ENCODE results near the gene MYOM1.

MYOM1 gene

GRCh38 chr18:3084206-3084605 is 135.6 kb downstream of the MYOM1 start:
- no peaks in the 10 kb centered on the region for H3K4me1 ChIP-seq (ENCODE audit: low read length)
- H3K4me2 ChIP-seq (ENCODE audit: low read length): no peak overlapping the region
- no peaks in the 10 kb centered on the region for H3K36me3 ChIP-seq (replicated peaks; ENCODE audit: low read depth, low read length)
- H3K27ac ChIP-seq (ENCODE audit: low read length): no peak overlapping the region
- no peak overlapping the region for H3K4me3 ChIP-seq (ENCODE audit: low read length)
- H2AFZ ChIP-seq (ENCODE audit: low read depth, low read length): no peak overlapping the region
- no peak for TF ChIP-seq EZH2phosphoT487 (IDR thresholded peaks at IDR 0.05; ENCODE audit: low read depth)
- no peak for TF ChIP-seq CTCF (IDR thresholded peaks at IDR 0.05; ENCODE audit: low read depth, low read length)
- H3K79me2 ChIP-seq (ENCODE audit: low read length): no peaks in the 10 kb centered on the region
- no peaks in the 10 kb centered on the region for H3K9me3 ChIP-seq (ENCODE audit: insufficient read depth, low read length)
- no peaks in the 10 kb centered on the region for H4K20me1 ChIP-seq (ENCODE audit: insufficient read depth, low read length)
- H3K9ac ChIP-seq (ENCODE audit: low read length): no peak overlapping the region
- H3K27me3 ChIP-seq (ENCODE audit: low read depth, low read length): no peaks in the 10 kb centered on the region

DNA sequence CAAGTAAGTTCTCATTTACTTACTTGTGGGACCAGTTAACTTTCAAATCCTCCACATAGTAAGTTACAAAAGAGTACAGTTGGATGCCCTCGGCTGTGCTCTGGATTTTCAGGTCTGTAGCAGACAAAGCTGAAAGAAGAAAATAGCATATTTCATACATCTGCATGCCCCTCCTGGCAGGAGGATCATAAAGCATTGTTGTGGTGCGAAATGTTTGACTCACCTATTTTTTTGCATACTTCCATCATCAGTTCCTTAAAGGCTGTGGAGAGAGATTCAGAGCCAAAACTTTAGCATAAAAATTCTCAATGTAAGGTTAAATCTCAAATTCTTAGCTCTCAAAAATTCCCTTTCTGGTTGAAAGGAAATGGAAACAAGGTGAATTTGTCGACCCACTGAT is 136.0 kb downstream of the MYOM1 start:
- Histone ChIP-seq H3K4me3 (ENCODE audit: low read length) (no peak overlapping the region), H3K79me2 (ENCODE audit: low read length) (no peaks in the 10 kb centered on the region), H3K4me1 (ENCODE audit: low read length) (no peaks in the 10 kb centered on the region), H2AFZ (ENCODE audit: low read depth, low read length) (no peak overlapping the region), H3K9me3 (ENCODE audit: insufficient read depth, low read length) (no peaks in the 10 kb centered on the region), H4K20me1 (ENCODE audit: insufficient read depth, low read length) (no peaks in the 10 kb centered on the region), H3K4me2 (ENCODE audit: low read length) (no peak overlapping the region), H3K27ac (ENCODE audit: low read length) (no peak overlapping the region), H3K36me3 (replicated peaks; ENCODE audit: low read depth, low read length) (no peaks in the 10 kb centered on the region), H3K27me3 (ENCODE audit: low read depth, low read length) (no peaks in the 10 kb centered on the region), H3K9ac (ENCODE audit: low read length) (no peak overlapping the region)
- TF ChIP-seq CTCF (IDR thresholded peaks at IDR 0.05; ENCODE audit: low read depth, low read length) (no peak), EZH2phosphoT487 (IDR thresholded peaks at IDR 0.05; ENCODE audit: low read depth) (no peak)

- H3K79me2 ChIP-seq (ENCODE audit: low read length): no peaks in the 10 kb centered on the region
- H3K27me3 ChIP-seq (ENCODE audit: low read depth, low read length): no peaks in the 10 kb centered on the region
- no peak overlapping the region for H3K4me3 ChIP-seq (ENCODE audit: low read length)
- no peaks in the 10 kb centered on the region for H3K4me1 ChIP-seq (ENCODE audit: low read length)
- no peak overlapping the region for H3K4me2 ChIP-seq (ENCODE audit: low read length)
- H3K9ac ChIP-seq (ENCODE audit: low read length): no peak overlapping the region
- TF ChIP-seq EZH2phosphoT487 (IDR thresholded peaks at IDR 0.05; ENCODE audit: low read depth) (no peak), CTCF (IDR thresholded peaks at IDR 0.05; ENCODE audit: low read depth, low read length) (no peak)
- H2AFZ ChIP-seq (ENCODE audit: low read depth, low read length): no peak overlapping the region
- no peaks in the 10 kb centered on the region for H4K20me1 ChIP-seq (ENCODE audit: insufficient read depth, low read length)
- H3K36me3 ChIP-seq (replicated peaks; ENCODE audit: low read depth, low read length): no peaks in the 10 kb centered on the region
- no peak overlapping the region for H3K27ac ChIP-seq (ENCODE audit: low read length)
- no peaks in the 10 kb centered on the region for H3K9me3 ChIP-seq (ENCODE audit: insufficient read depth, low read length)
These were observed 138.2 kb downstream of the MYOM1 start for GRCh38 chr18:3081584-3081991.

GRCh38 chr18:3079653-3080052 is 140.1 kb downstream of the MYOM1 start:
- H3K27ac ChIP-seq (ENCODE audit: low read length): no peak overlapping the region
- no peak overlapping the region for H3K4me2 ChIP-seq (ENCODE audit: low read length)
- H3K9ac ChIP-seq (ENCODE audit: low read length): no peak overlapping the region
- H3K4me3 ChIP-seq (ENCODE audit: low read length): no peak overlapping the region
- no peaks in the 10 kb centered on the region for H3K4me1 ChIP-seq (ENCODE audit: low read length)
- no peaks in the 10 kb centered on the region for H3K36me3 ChIP-seq (replicated peaks; ENCODE audit: low read depth, low read length)
- H3K27me3 ChIP-seq (ENCODE audit: low read depth, low read length): no peaks in the 10 kb centered on the region
- no peaks in the 10 kb centered on the region for H3K9me3 ChIP-seq (ENCODE audit: insufficient read depth, low read length)
- H2AFZ ChIP-seq (ENCODE audit: low read depth, low read length): no peak overlapping the region
- no peaks in the 10 kb centered on the region for H3K79me2 ChIP-seq (ENCODE audit: low read length)
- TF ChIP-seq EZH2phosphoT487 (IDR thresholded peaks at IDR 0.05; ENCODE audit: low read depth) (no peak), CTCF (IDR thresholded peaks at IDR 0.05; ENCODE audit: low read depth, low read length) (no peak)
- H4K20me1 ChIP-seq (ENCODE audit: insufficient read depth, low read length): no peaks in the 10 kb centered on the region

All from OCI-LY3 (cell line).